ENCODE measurements around the gene PRDM16. TPM values are rescaled to one million over a fixed set of nuclear protein-coding genes. Genes with fewer than 3 reads are reported as not detected.

PRDM16 gene
- polyA plus RNA-seq, 1 experiment = 0.06 TPM

- Histone ChIP-seq H3K27ac (ENCODE audit: low read depth, low read length) (no peak overlapping the region), H3K27me3 (ENCODE audit: control insufficient read depth, insufficient read depth, low read length) (peaks cover 4% of the 10 kb centered on the region), H3K9me3 (ENCODE audit: control insufficient read depth, insufficient read depth, low read length) (no peaks in the 10 kb centered on the region; the same call in 1 of the 2 replicates), H3K4me3 (ENCODE audit: low read depth, low read length) (no peak overlapping the region)
- ChIA-PET CTCF (no interaction called here), POLR2A (no interaction called here)
- DNase-seq (ENCODE audit: low read depth, low spot score) = no peak
- TF ChIP-seq CTCF (IDR thresholded peaks at IDR 0.05; ENCODE audit: low read depth, low read length) = no peak
These were observed 221.9 kb downstream of the PRDM16 start for GRCh38 chr1:3290915-3291314.

GRCh38 chr1:3292051-3292722 is 223.2 kb downstream of the PRDM16 start:
- no peak overlapping the region for H3K4me3 ChIP-seq (ENCODE audit: low read depth, low read length)
- no peak overlapping the region for H3K27ac ChIP-seq (ENCODE audit: low read depth, low read length)
- CTCF ChIA-PET = no interaction called here
- DNase-seq (ENCODE audit: low read depth, low spot score) = no peak
- H3K9me3 ChIP-seq (ENCODE audit: control insufficient read depth, insufficient read depth, low read length) = no peaks in the 10 kb centered on the region; the same call in 1 of the 2 replicates
- no peak for TF ChIP-seq CTCF (IDR thresholded peaks at IDR 0.05; ENCODE audit: low read depth, low read length)
- POLR2A ChIA-PET = no interaction called here
- H3K27me3 ChIP-seq (ENCODE audit: control insufficient read depth, insufficient read depth, low read length) = peaks cover 7% of the 10 kb centered on the region

GRCh38 chr1:3292868-3293562 is 224.0 kb downstream of the PRDM16 start:
- Histone ChIP-seq H3K27ac (ENCODE audit: low read depth, low read length) (no peak overlapping the region), H3K9me3 (ENCODE audit: control insufficient read depth, insufficient read depth, low read length) (peaks cover 3% of the 10 kb centered on the region; the same call in 1 of the 2 replicates), H3K27me3 (ENCODE audit: control insufficient read depth, insufficient read depth, low read length) (peaks cover 7% of the 10 kb centered on the region), H3K4me3 (ENCODE audit: low read depth, low read length) (no peak overlapping the region)
- CTCF ChIA-PET = no interaction called here
- TF ChIP-seq CTCF (IDR thresholded peaks at IDR 0.05; ENCODE audit: low read depth, low read length) = no peak
- POLR2A ChIA-PET = no interaction called here
- DNase-seq (ENCODE audit: low read depth, low spot score) = no peak

GRCh38 chr1:3293563-3294080 is 224.6 kb downstream of the PRDM16 start:
- H3K9me3 ChIP-seq (ENCODE audit: control insufficient read depth, insufficient read depth, low read length) = peaks cover 3% of the 10 kb centered on the region; the same call in 1 of the 2 replicates
- TF ChIP-seq CTCF (IDR thresholded peaks at IDR 0.05; ENCODE audit: low read depth, low read length) = no peak
- H3K27me3 ChIP-seq (ENCODE audit: control insufficient read depth, insufficient read depth, low read length) = peaks cover 11% of the 10 kb centered on the region
- CTCF ChIA-PET = no interaction called here
- H3K27ac ChIP-seq (ENCODE audit: low read depth, low read length) = no peak overlapping the region
- POLR2A ChIA-PET = no interaction called here
- H3K4me3 ChIP-seq (ENCODE audit: low read depth, low read length) = no peak overlapping the region
- DNase-seq (ENCODE audit: low read depth, low spot score) = no peak

- Histone ChIP-seq H3K27ac (ENCODE audit: low read depth, low read length) (no peak overlapping the region), H3K4me3 (ENCODE audit: low read depth, low read length) (no peak overlapping the region), H3K27me3 (ENCODE audit: control insufficient read depth, insufficient read depth, low read length) (peaks cover 11% of the 10 kb centered on the region), H3K9me3 (ENCODE audit: control insufficient read depth, insufficient read depth, low read length) (peaks cover 3% of the 10 kb centered on the region; the same call in 1 of the 2 replicates)
- ChIA-PET CTCF (no interaction called here), POLR2A (no interaction called here)
- no peak for TF ChIP-seq CTCF (IDR thresholded peaks at IDR 0.05; ENCODE audit: low read depth, low read length)
- no peak for DNase-seq (ENCODE audit: low read depth, low spot score)
These were observed 225.4 kb downstream of the PRDM16 start for GRCh38 chr1:3294450-3294849.

Measured in AG04450 (cell line).